GM23248 (cell line): ENCODE results near the gene ITGB2. TPM values are rescaled to one million over a fixed set of nuclear protein-coding genes. Genes with fewer than 3 reads are reported as not detected.

Experiments
- DNase-seq: peaks from one replicate; pipeline ENCODE4 v3.0.0-alpha.2; 2015
- H2AFZ ChIP-seq: fragments of 200-600 bp; sonication (generic); 2 replicates; pipeline ENCODE4 v1.6.1; 2016; ENCODE audit warnings: antibody characterized with exemption
- H3F3A ChIP-seq: fragments of 200-600 bp; sonication (generic); 2 replicates; pipeline ENCODE4 v1.6.1; 2016; ENCODE audit warnings: mild to moderate bottlenecking, antibody characterized with exemption, mixed run types; ENCODE audit not compliant: insufficient read depth
- H3K27ac ChIP-seq: fragments of 200-600 bp; sonication (generic); 2 replicates; pipeline ENCODE4 v1.5.1; 2016; ENCODE audit warnings: mild to moderate bottlenecking
- H3K27me3 ChIP-seq: fragments of 200-600 bp; sonication (generic); replicated peaks from 2 replicates; pipeline ENCODE4 v1.6.1; 2016; ENCODE audit warnings: mild to moderate bottlenecking; ENCODE audit not compliant: insufficient read depth
- H3K36me3 ChIP-seq: fragments of 200-600 bp; sonication (generic); 2 replicates; pipeline ENCODE4 v1.6.1; 2016; ENCODE audit warnings: low read depth, mild to moderate bottlenecking
- H3K4me1 ChIP-seq: fragments of 200-600 bp; sonication (generic); 2 replicates; pipeline ENCODE4 v1.6.1; 2016; ENCODE audit warnings: mild to moderate bottlenecking; ENCODE audit not compliant: insufficient read depth
- H3K4me2 ChIP-seq: fragments of 200-600 bp; sonication (generic); one replicate; pipeline ENCODE4 v1.6.1; 2016; ENCODE audit warnings: mild to moderate bottlenecking; ENCODE audit not compliant: unreplicated experiment
- H3K4me3 ChIP-seq: fragments of 200-600 bp; sonication (generic); 2 replicates; pipeline ENCODE4 v1.5.1; 2016; ENCODE audit warnings: mild to moderate bottlenecking
- H3K79me2 ChIP-seq: fragments of 200-600 bp; sonication (generic); 2 replicates; pipeline ENCODE4 v1.6.1; 2016; ENCODE audit warnings: mild to moderate bottlenecking; ENCODE audit not compliant: insufficient read depth
- H3K9ac ChIP-seq: fragments of 200-600 bp; sonication (generic); 2 replicates; pipeline ENCODE4 v1.6.1; 2016; ENCODE audit warnings: mild to moderate bottlenecking
- H3K9me2 ChIP-seq: fragments of 200-600 bp; sonication (generic); 2 replicates; pipeline ENCODE4 v1.6.1; 2016; ENCODE audit warnings: mixed run types, mild to moderate bottlenecking, moderate library complexity; ENCODE audit not compliant: insufficient read depth
- H3K9me3 ChIP-seq: fragments of 200-600 bp; sonication (generic); one replicate; pipeline ENCODE4 v1.6.1; 2017; ENCODE audit warnings: low read depth
- H4K20me1 ChIP-seq: fragments of 200-600 bp; sonication (generic); 2 replicates; pipeline ENCODE4 v1.6.0; 2016; ENCODE audit not compliant: insufficient read depth
- EZH2 ChIP-seq: fragments of 200-600 bp; sonication (generic); IDR thresholded peaks from 2 replicates; pipeline ENCODE4 v1.6.1; 2018; ENCODE audit warnings: antibody characterized with exemption, mild to moderate bottlenecking; ENCODE audit not compliant: insufficient read depth, poor library complexity, severe bottlenecking
- EZH2phosphoT487 ChIP-seq: fragments of 200-600 bp; sonication (generic); IDR thresholded peaks from 2 replicates; pipeline ENCODE4 v1.6.1; 2018; ENCODE audit warnings: antibody characterized with exemption, moderate library complexity, mild to moderate bottlenecking, low read depth; ENCODE audit not compliant: insufficient read depth
- WGBS, 2 experiments: methylation state at CpG; one replicate each; pipeline ENCODE4 v1.1.6; 2015 to 2017; ENCODE audit warnings: low lambda C conversion rate in 2 of 2, low coverage in 1 of 2; ENCODE audit errors: missing lambda C conversion rate in 2 of 2; 5-methylcytosine and 5-hydroxymethylcytosine counted together
- in situ Hi-C: fragments of 300-500 bp; cut with MboI; formaldehyde crosslinking; loops from 2 replicates; pipeline ENCODE4 v1.15.0; 2020
- polyA plus RNA-seq: library from polyadenylated mRNA; unstranded; fragments of >200 nt; fragmentation: Nextera tagmentation; extraction: Ambion mirVana; gene quantifications from 2 replicates; pipeline ENCODE4 v1.2.1, GENCODE V29; 2016
- total RNA-seq: library from RNA; depleted of rRNA; stranded (reverse); fragments of >200 nt; shearing (Covaris generic); gene quantifications from 2 replicates; pipeline ENCODE4 v1.2.3, GENCODE V29; 2014

Gene ITGB2
- total and polyA plus RNA-seq, 2 experiments from 2014 or later: 1.3 to 2.2 TPM

GRCh38 chr21:44845418-44846223 is 75.1 kb downstream of the ITGB2 start:
- Histone ChIP-seq H3K4me3 (peak overlapping the region; percentile 63), H3K9me2 (no peaks in the 10 kb centered on the region), H3K4me1 (peaks cover 9% of the 10 kb centered on the region), H3K9ac (peak overlapping the region; percentile 79), H4K20me1 (no peaks in the 10 kb centered on the region), H2AFZ (peak overlapping the region; percentile 54), H3F3A (peaks cover 11% of the 10 kb centered on the region), H3K9me3 (no peaks in the 10 kb centered on the region), H3K27me3 (0 out of 2 replicates have a peak, but pooled peaks cover 6% of the 10 kb centered on the region), H3K79me2 (peaks cover 21% of the 10 kb centered on the region), H3K4me2 (peak overlapping the region; percentile 80), H3K27ac (peak overlapping the region; percentile 73), H3K36me3 (peaks cover 19% of the 10 kb centered on the region)
- in situ Hi-C loops: no loop called here
- TF ChIP-seq EZH2 (no peak), EZH2phosphoT487 (no peak)
- DNase-seq: peak; percentile 80
- WGBS, 2 experiments: 5 to 6% methylated on average over 30 to 33 of the region's 34 CpGs

- DNase-seq: no peak
- Histone ChIP-seq H3K79me2 (peaks cover 7% of the 10 kb centered on the region; the same call in 1 of the 2 replicates), H2AFZ (no peak overlapping the region), H3K9ac (no peak overlapping the region), H3K4me3 (no peak overlapping the region), H3K36me3 (peaks cover 6% of the 10 kb centered on the region; the same call in 1 of the 2 replicates), H3K4me2 (no peak overlapping the region), H3K27ac (no peak overlapping the region), H3K27me3 (0 out of 2 replicates have a peak, but pooled peaks cover 9% of the 10 kb centered on the region), H3K4me1 (peaks cover 9% of the 10 kb centered on the region), H3K9me2 (no peaks in the 10 kb centered on the region), H4K20me1 (no peaks in the 10 kb centered on the region), H3F3A (peaks cover 11% of the 10 kb centered on the region), H3K9me3 (no peaks in the 10 kb centered on the region)
- TF ChIP-seq EZH2phosphoT487: no peak
- in situ Hi-C loops: no loop called here
- 63 to 68% methylated on average over 16 of the region's 16 CpGs for WGBS, 2 experiments
Measured at GRCh38 chr21:44844256-44844655, 76.4 kb downstream of the ITGB2 start.

DNA sequence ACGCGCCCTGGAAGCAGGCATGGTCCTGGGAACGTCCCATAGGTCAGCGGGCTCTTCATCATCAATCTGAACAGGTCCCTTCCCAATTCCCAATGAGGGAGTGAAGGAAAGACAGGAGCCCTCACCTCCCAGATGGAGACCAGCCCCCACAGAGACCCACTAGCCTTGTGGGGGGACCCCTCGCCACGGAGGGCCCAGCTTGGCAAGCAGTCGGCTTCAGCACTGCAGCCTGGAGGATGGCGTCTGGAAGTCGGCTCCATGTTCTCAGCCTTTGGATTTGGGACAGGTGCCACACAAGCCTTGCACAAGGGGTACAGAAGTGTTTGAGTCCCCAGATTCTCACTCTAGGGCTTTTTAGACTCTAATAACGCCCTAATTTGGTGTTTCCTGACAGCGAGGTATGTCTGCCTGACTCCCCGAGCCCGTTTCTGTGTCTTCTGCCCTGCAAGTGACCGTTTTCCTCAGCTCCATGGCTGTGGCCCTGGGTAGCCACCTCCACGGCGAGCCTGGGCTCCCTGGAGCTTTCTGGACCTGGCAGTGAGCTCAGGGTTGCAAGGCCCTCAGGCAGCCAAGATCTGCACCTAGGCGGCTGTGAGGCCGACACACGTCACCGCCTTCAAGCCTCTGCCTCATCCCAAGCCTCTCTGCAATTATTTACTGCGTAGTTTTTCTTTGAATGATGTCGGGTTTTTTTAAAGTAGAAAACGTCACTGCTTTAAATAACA is 77.8 kb downstream of the ITGB2 start:
- Histone ChIP-seq H4K20me1 (no peaks in the 10 kb centered on the region), H3K36me3 (no peaks in the 10 kb centered on the region), H3K4me3 (no peak overlapping the region), H2AFZ (no peak overlapping the region), H3F3A (peaks cover 2% of the 10 kb centered on the region; the same call in 1 of the 2 replicates), H3K27ac (no peak overlapping the region), H3K79me2 (no peaks in the 10 kb centered on the region), H3K9me3 (no peaks in the 10 kb centered on the region), H3K27me3 (0 out of 2 replicates have a peak, but pooled peaks cover 9% of the 10 kb centered on the region), H3K4me1 (peaks cover 9% of the 10 kb centered on the region), H3K9me2 (no peaks in the 10 kb centered on the region), H3K4me2 (no peak overlapping the region), H3K9ac (no peak overlapping the region)
- 65 to 68% methylated on average over 23 of the region's 23 CpGs for WGBS, 2 experiments
- no peak for DNase-seq
- in situ Hi-C loops: no loop called here
- no peak for TF ChIP-seq EZH2phosphoT487
- TF ChIP-seq EZH2: no peak

DNA sequence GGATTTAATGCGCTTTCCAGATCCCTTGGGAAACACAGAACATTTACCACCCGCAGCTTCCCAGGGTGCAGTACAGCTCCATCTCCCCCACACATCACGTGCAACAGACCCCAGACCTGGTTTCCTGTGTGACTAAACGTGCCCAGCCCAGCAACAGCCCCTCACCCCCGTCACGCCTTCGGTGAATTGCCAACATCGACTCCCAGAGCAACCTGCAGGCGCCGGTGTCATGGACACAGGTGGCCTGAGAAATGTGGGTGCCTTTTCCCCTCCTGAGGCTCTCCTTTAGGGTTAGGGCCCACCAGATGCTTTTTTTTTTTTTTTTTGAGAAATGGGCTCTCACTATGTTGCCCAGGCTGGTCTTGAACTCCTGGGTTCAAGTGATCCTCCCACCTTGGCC is 78.6 kb downstream of the ITGB2 start:
- H3K36me3 ChIP-seq: no peaks in the 10 kb centered on the region
- no peak overlapping the region for H2AFZ ChIP-seq
- 0 out of 2 replicates have a peak, but pooled peaks cover 9% of the 10 kb centered on the region for H3K27me3 ChIP-seq
- no peak overlapping the region for H3K4me2 ChIP-seq
- H3K27ac ChIP-seq: no peak overlapping the region
- H3K4me3 ChIP-seq: no peak overlapping the region
- H4K20me1 ChIP-seq: no peaks in the 10 kb centered on the region
- H3K9ac ChIP-seq: no peak overlapping the region
- no peaks in the 10 kb centered on the region for H3K9me3 ChIP-seq
- WGBS, 2 experiments: 74 to 78% methylated on average over 10 of the region's 10 CpGs
- TF ChIP-seq EZH2: no peak
- no peak for TF ChIP-seq EZH2phosphoT487
- in situ Hi-C loops: no loop called here
- no peaks in the 10 kb centered on the region for H3K79me2 ChIP-seq
- H3F3A ChIP-seq: no peaks in the 10 kb centered on the region
- no peaks in the 10 kb centered on the region for H3K9me2 ChIP-seq
- H3K4me1 ChIP-seq: peaks cover 12% of the 10 kb centered on the region
- no peak for DNase-seq
